GM19043 (cell line): ENCODE results near the gene RAPGEF6.
A peak's percentile ranks its signal among the peaks of the same experiment; 100 is the strongest.
"Not testable (repeated sequence)": the region's sequence is repeated elsewhere in the genome, so short reads cannot be mapped to it uniquely, and the experiment has no call there.

Experiments
- ATAC-seq: cut with Tn5 transposase; IDR thresholded peaks from one replicate; pipeline ENCODE4 v1.9.1; 2021; ENCODE audit warnings: low read depth; ENCODE audit not compliant: unreplicated experiment

RAPGEF6 gene

GRCh38 chr5:131392466-131393095 is 242.4 kb downstream of the RAPGEF6 start:
- ATAC-seq: no peak

GRCh38 chr5:131389869-131390265 is 245.2 kb downstream of the RAPGEF6 start:
- ATAC-seq: no peak

- ATAC-seq: no peak
These were observed 245.7 kb downstream of the RAPGEF6 start for GRCh38 chr5:131389096-131389868.

GRCh38 chr5:131387255-131387654 is 247.8 kb downstream of the RAPGEF6 start:
- no peak for ATAC-seq

- ATAC-seq: no peak
These were observed 248.2 kb downstream of the RAPGEF6 start for GRCh38 chr5:131386779-131387178.

- ATAC-seq: no peak
These were observed 248.9 kb downstream of the RAPGEF6 start for GRCh38 chr5:131386124-131386523.

- no peak for ATAC-seq
These were observed 250.3 kb downstream of the RAPGEF6 start for GRCh38 chr5:131384616-131385214.

- ATAC-seq: no peak
These were observed 250.9 kb downstream of the RAPGEF6 start for GRCh38 chr5:131384173-131384572.

- ATAC-seq: peak; percentile 52
These were observed 252.3 kb downstream of the RAPGEF6 start for GRCh38 chr5:131382407-131383395.

GRCh38 chr5:131381777-131382176 is 253.3 kb downstream of the RAPGEF6 start:
- ATAC-seq: peak; percentile 54

GRCh38 chr5:131381021-131381420 is 254.0 kb downstream of the RAPGEF6 start:
- ATAC-seq: no peak

GRCh38 chr5:131380238-131380637 is 254.8 kb downstream of the RAPGEF6 start:
- not testable (repeated sequence) for ATAC-seq

- peak; percentile 25 for ATAC-seq
These were observed 255.3 kb downstream of the RAPGEF6 start for GRCh38 chr5:131379723-131380122.

GRCh38 chr5:131378721-131379541 is 256.1 kb downstream of the RAPGEF6 start:
- ATAC-seq: no peak

- no peak for ATAC-seq
These were observed 257.2 kb downstream of the RAPGEF6 start for GRCh38 chr5:131377785-131378325.

- no peak for ATAC-seq
These were observed 257.7 kb downstream of the RAPGEF6 start for GRCh38 chr5:131377346-131377745.

GRCh38 chr5:131375351-131375750 is 259.7 kb downstream of the RAPGEF6 start:
- no peak for ATAC-seq
